ENCODE data around the gene HLF.

HLF gene

DNA sequence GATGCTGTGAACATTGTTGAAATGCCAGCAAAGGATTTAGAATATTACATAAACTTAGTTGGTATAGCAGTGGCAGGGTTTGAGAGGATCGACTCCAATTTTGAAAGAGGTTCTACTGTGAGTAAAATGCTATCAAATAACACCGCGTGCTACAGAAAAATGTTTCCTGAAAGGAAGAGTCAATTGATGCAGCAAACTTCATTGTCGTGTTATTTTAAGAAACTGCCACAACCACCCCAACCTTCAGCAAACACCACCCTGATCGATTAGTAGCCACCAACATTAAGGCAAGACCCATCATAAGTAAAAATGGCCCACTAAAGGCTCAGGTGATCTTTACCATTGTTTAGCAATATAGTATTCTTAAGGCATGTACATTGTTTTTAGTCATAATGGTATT lies 27.3 kb downstream of the HLF start:
- DNase-seq: no peak

DNA sequence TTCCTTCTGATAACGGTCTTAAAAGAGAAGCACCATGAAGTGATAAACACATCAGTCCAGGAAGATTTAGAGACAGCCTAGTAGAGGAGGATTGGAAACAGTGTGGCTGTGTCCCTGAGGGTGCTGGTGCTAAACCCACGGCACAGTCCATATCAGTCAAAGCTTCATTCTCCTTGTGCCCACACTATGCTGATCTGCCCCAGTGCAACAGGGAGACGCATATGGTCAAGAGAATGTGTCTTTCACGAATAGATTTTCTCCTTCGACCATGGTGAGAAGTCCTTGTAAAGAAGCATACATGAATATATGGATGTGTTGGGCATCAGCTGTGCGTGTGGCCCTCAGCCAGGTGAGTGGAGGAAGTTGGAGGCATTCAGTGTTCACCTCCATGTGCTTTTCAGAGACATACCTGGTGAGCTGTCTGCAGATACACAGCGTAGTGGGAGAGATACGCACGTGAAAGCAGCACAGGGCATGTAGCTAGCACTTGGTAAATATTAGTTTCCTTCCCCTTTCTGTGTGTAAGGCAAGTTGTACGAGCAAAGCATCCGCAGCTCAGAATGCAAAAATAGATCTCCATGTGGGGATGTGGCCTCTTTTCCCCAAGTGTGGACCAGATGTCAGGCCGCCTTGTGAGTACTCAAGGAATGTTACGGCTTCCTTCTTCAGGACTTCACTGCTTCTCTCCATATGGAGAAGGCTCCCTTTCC lies 29.4 kb downstream of the HLF start:
- no peak for DNase-seq

GRCh38 chr17:55295411-55296170 lies 30.8 kb downstream of the HLF start:
- peak; percentile 48 for DNase-seq

- no peak for DNase-seq
Measured at GRCh38 chr17:55296171-55296695, 31.5 kb downstream of the HLF start.

GRCh38 chr17:55296699-55297098 lies 31.9 kb downstream of the HLF start:
- DNase-seq: no peak

DNA sequence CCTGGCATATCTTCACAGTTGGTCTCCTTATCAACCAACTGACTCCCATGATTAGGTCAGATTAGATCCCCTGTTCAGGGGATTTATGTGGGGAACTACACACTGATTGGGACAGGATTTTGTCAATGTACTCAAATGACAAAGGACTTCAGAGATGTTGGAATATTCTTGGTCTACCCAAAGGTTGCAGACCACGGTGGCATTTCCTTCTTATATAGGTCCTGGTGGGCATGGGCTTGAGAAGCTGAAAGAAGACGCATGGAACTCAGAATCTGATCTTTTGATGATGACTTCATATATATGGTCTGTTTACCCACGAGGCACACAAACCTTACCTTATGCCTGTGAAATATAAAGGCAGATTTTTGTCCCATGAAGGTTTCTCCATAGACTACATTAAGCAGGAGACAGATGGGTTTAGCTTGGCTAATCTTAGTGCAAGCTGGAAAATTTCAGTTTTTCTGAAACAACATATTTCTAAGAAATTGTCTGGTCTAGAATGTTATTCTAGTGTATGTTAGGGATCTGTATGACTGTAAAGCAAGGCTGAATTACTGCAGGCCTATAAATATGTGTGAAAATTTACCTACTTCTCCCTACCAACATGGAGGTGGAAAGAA lies 33.5 kb downstream of the HLF start:
- no peak for DNase-seq

DNA sequence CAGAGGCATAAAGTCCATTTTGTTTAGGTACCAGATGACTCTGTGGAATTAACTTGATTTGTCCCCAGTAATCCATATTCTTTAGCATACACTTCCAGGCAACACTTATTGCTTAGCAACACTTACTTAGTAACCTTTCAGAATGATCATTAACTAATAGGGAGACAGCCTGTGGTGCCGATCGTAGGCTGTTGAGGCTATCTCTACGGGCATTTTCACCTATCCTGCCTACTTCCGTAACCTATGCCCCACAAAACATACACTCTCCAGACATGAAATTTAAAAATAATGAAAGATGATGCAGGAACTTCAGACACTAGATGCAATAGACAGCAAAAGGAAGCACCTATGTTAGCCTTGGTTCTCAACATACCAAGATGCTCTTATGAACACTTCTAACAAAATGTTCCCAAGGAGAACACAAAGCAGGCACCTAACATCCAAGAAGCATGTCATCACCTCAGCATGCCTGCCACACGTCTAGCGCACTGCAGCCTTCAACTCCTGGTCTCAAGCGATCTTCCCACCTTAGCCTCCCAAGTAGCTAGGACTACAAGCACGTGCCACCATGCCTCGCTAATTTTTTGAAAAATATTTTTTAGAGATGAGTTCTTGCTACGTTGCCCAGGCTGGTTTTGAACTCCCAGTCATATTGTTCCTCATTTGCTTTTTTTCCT lies 34.5 kb downstream of the HLF start:
- DNase-seq: no peak

- no peak for DNase-seq
Measured at GRCh38 chr17:55299890-55300289, 35.1 kb downstream of the HLF start.

DNA sequence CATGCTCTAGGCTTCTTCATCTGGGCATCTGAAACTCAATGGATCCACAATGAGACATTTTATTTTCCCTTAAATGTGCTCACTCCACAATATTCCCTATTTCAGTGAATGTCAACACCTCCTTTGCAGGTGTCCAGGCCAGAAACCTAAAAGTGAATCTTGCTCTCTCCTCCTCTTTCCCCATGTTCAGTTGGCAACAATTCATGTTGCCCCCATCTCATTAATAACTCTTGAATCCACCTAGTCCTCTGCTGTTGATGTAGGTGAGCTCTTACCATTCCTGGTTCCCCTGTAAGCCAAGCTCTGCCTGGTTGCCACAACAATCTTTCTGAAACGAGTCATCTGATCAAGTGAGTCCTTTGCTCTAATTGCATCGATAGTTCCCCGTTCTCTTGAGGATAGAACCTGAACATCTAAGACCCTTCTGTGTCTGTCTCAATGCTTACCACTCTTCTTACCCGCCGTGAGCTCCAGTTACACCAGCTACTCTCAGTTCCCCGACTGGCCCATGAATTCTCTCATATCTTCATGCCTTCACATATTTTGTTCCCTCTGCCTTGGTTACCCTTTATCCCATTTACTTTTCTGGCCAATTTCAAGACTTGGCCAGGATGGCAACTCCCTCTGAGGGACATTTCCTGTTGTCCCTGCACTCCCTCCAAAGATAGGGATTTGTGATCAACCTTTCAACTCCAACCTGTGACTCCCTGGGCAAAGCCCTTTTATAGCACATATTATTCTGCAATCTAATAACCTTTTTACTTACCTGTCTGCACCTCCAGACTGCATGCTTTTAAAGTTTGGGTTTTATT lies 35.9 kb downstream of the HLF start:
- no peak for DNase-seq

- no peak for DNase-seq
Measured at GRCh38 chr17:55301521-55302406, 37.0 kb downstream of the HLF start.

DNA sequence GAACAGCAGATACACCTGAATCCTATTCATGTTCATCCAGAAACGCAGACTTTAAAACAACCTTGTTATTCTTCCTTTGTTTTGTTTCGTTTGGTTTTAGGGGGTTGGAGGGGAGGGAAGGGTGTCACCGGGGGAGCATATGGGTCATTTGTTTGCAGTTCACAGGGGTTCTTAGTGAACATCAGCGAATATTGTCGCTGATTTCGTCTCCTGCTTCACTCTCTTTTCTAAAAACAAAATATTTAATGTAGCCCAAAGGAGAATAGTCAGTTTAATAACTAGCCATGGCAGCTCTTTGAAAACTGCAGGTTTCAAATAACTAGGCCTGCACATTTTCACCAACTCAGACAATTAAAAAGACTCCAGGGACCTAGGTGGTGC lies 37.6 kb downstream of the HLF start:
- no peak for DNase-seq

- DNase-seq: no peak
Measured at GRCh38 chr17:55303008-55303493, 38.3 kb downstream of the HLF start.

GRCh38 chr17:55303701-55304145 lies 39.0 kb downstream of the HLF start:
- DNase-seq: no peak

- DNase-seq: no peak
Measured at GRCh38 chr17:55304171-55304859, 39.6 kb downstream of the HLF start.

- no peak for DNase-seq
Measured at GRCh38 chr17:55305321-55306087, 40.7 kb downstream of the HLF start.

GRCh38 chr17:55307879-55308278 lies 43.1 kb downstream of the HLF start:
- no peak for DNase-seq

GRCh38 chr17:55308613-55309391 lies 44.0 kb downstream of the HLF start:
- no peak for DNase-seq

- no peak for DNase-seq
Measured at GRCh38 chr17:55311767-55312375, 47.1 kb downstream of the HLF start.
